Hindlimb muscle (tissue), 1 donor: ENCODE measurements around the gene SMURF2. TPM values are rescaled to one million over a fixed set of nuclear protein-coding genes. Genes with fewer than 3 reads are reported as not detected.
"Not testable (repeated sequence)": the region's sequence is repeated elsewhere in the genome, so short reads cannot be mapped to it uniquely, and the experiment has no call there.

Source experiments
- DNase-seq: peaks from one replicate; pipeline ENCODE4 v3.0.0-alpha.2; 2013
- polyA plus RNA-seq: library from polyadenylated mRNA; unstranded; fragments of 120-200 nt; gene quantifications from one replicate; pipeline ENCODE4 v1.2.1, GENCODE V29; 2013; ENCODE audit not compliant: insufficient read length

The SMURF2 gene
- polyA plus RNA-seq, 1 donor: 21.6 TPM

GRCh38 chr17:64664299-64664981 lies 2.3 kb upstream of the SMURF2 start:
- not testable (repeated sequence) for DNase-seq

GRCh38 chr17:64663836-64664235 lies 1.7 kb upstream of the SMURF2 start:
- not testable (repeated sequence) for DNase-seq

GRCh38 chr17:64662774-64663367 lies 764 bp upstream of the SMURF2 start:
- DNase-seq: no peak

- DNase-seq: peak; percentile 20
Measured at GRCh38 chr17:64661726-64661975, 456 bp downstream of the SMURF2 start.

GRCh38 chr17:64660978-64661725 lies 955 bp downstream of the SMURF2 start:
- DNase-seq: peak; percentile 23

GRCh38 chr17:64660195-64660977 lies 1.7 kb downstream of the SMURF2 start:
- peak; percentile 19 for DNase-seq

- DNase-seq: no peak
Measured at GRCh38 chr17:64658931-64659330, 3.2 kb downstream of the SMURF2 start.

- DNase-seq: no peak
Measured at GRCh38 chr17:64657610-64658125, 4.4 kb downstream of the SMURF2 start.

GRCh38 chr17:64655704-64656103 lies 6.4 kb downstream of the SMURF2 start:
- no peak for DNase-seq

GRCh38 chr17:64653985-64654355 lies 8.1 kb downstream of the SMURF2 start:
- no peak for DNase-seq

GRCh38 chr17:64653325-64653984 lies 8.7 kb downstream of the SMURF2 start:
- DNase-seq: no peak

- no peak for DNase-seq
Measured at GRCh38 chr17:64651889-64652288, 10.2 kb downstream of the SMURF2 start.

GRCh38 chr17:64648234-64648633 lies 13.9 kb downstream of the SMURF2 start:
- no peak for DNase-seq

GRCh38 chr17:64647817-64648216 lies 14.3 kb downstream of the SMURF2 start:
- no peak for DNase-seq

GRCh38 chr17:64639516-64639915 lies 22.6 kb downstream of the SMURF2 start:
- no peak for DNase-seq

GRCh38 chr17:64638552-64639203 lies 23.4 kb downstream of the SMURF2 start:
- DNase-seq: no peak

- no peak for DNase-seq
Measured at GRCh38 chr17:64635647-64636305, 26.3 kb downstream of the SMURF2 start.

- DNase-seq: no peak
Measured at GRCh38 chr17:64634218-64634617, 27.9 kb downstream of the SMURF2 start.

- no peak for DNase-seq
Measured at GRCh38 chr17:64632606-64633005, 29.5 kb downstream of the SMURF2 start.

GRCh38 chr17:64632194-64632593 lies 29.9 kb downstream of the SMURF2 start:
- DNase-seq: no peak
